OCI-LY3 (cell line): ENCODE measurements around the gene FADS1.
A peak's percentile ranks its signal among the peaks of the same experiment; 100 is the strongest.

Source experiments
- H2AFZ ChIP-seq: fragments of 200-600, 300-600 bp; shearing (Covaris generic); 2 replicates; pipeline ENCODE4 v1.6.0; 2014; ENCODE audit warnings: antibody characterized with exemption, low read depth, low read length
- H3K27ac ChIP-seq: fragments of 200-600, 300-600 bp; sonication (generic); 2 replicates; pipeline ENCODE4 v1.5.1; 2014; ENCODE audit warnings: mild to moderate bottlenecking, low read length, moderate library complexity, mixed read lengths
- H3K27me3 ChIP-seq: fragments of 200-600, 300-600 bp; sonication (generic); 2 replicates; pipeline ENCODE4 v1.6.1; 2014; ENCODE audit warnings: low read depth, low read length, mixed read lengths
- H3K36me3 ChIP-seq: fragments of 200-600, 300-600 bp; sonication (generic); replicated peaks from 2 replicates; pipeline ENCODE3; 2014; ENCODE audit warnings: low read depth, low read length, mixed read lengths
- H3K4me1 ChIP-seq: fragments of 300-600, 200-600 bp; sonication (generic); 2 replicates; pipeline ENCODE4 v1.6.1; 2014; ENCODE audit warnings: low read length, mixed read lengths
- H3K4me2 ChIP-seq: fragments of 200-600, 300-600 bp; sonication (generic); 2 replicates; pipeline ENCODE4 v1.6.1; 2014; ENCODE audit warnings: low read length, mixed read lengths
- H3K4me3 ChIP-seq: fragments of 300-600, 200-600 bp; sonication (generic); 2 replicates; pipeline ENCODE4 v1.5.1; 2014; ENCODE audit warnings: antibody characterized with exemption, mild to moderate bottlenecking, low read length, moderate library complexity
- H3K79me2 ChIP-seq: fragments of 300-600, 200-600 bp; shearing (Covaris generic); 2 replicates; pipeline ENCODE4 v1.6.1; 2014; ENCODE audit warnings: mild to moderate bottlenecking, low read length, mixed read lengths
- H3K9ac ChIP-seq: fragments of 300-600, 200-600 bp; shearing (Covaris generic); 2 replicates; pipeline ENCODE4 v1.6.0; 2014; ENCODE audit warnings: mild to moderate bottlenecking, low read length, moderate library complexity
- H3K9me3 ChIP-seq: fragments of 200-600, 300-600 bp; shearing (Covaris generic); 2 replicates; pipeline ENCODE4 v1.6.1; 2014; ENCODE audit warnings: low read length, mixed read lengths; ENCODE audit not compliant: insufficient read depth
- H4K20me1 ChIP-seq: fragments of 200-600, 300-600 bp; sonication (generic); 2 replicates; pipeline ENCODE4 v1.6.1; 2016; ENCODE audit warnings: low read length, mixed read lengths; ENCODE audit not compliant: insufficient read depth
- CTCF ChIP-seq: fragments of 200-600, 300-600 bp; sonication (generic); IDR thresholded peaks from 2 replicates; pipeline ENCODE4 v1.5.1; 2014; ENCODE audit warnings: antibody characterized with exemption, low read length, low read depth
- EZH2phosphoT487 ChIP-seq: fragments of 200-600 bp; shearing (Covaris generic); IDR thresholded peaks from 2 replicates; pipeline ENCODE4 v1.6.1; 2018; ENCODE audit warnings: antibody characterized with exemption, mixed run types, low read depth

The FADS1 gene

GRCh38 chr11:61800331-61801281 is 16.2 kb downstream of the FADS1 start:
- Histone ChIP-seq H3K4me2 (no peak overlapping the region), H3K4me1 (peaks cover 21% of the 10 kb centered on the region), H3K27me3 (no peaks in the 10 kb centered on the region), H3K36me3 (peaks cover 81% of the 10 kb centered on the region), H3K27ac (no peak overlapping the region), H3K9ac (no peak overlapping the region), H2AFZ (no peak overlapping the region), H3K4me3 (no peak overlapping the region), H3K9me3 (no peaks in the 10 kb centered on the region), H4K20me1 (peaks cover 18% of the 10 kb centered on the region; the same call in 1 of the 2 replicates), H3K79me2 (peaks cover 73% of the 10 kb centered on the region)
- TF ChIP-seq CTCF (no peak), EZH2phosphoT487 (no peak)

- no peak overlapping the region; the same call in 1 of the 2 replicates for H3K4me3 ChIP-seq
- TF ChIP-seq EZH2phosphoT487 (no peak), CTCF (no peak)
- peak overlapping the region; percentile 43 for H3K27ac ChIP-seq
- no peaks in the 10 kb centered on the region for H3K27me3 ChIP-seq
- H3K9ac ChIP-seq = no peak overlapping the region
- H3K36me3 ChIP-seq = peaks cover 79% of the 10 kb centered on the region
- no peak overlapping the region for H2AFZ ChIP-seq
- H4K20me1 ChIP-seq = peaks cover 18% of the 10 kb centered on the region; the same call in 1 of the 2 replicates
- H3K4me1 ChIP-seq = peaks cover 25% of the 10 kb centered on the region
- peaks cover 81% of the 10 kb centered on the region for H3K79me2 ChIP-seq
- H3K9me3 ChIP-seq = no peaks in the 10 kb centered on the region
- H3K4me2 ChIP-seq = peak overlapping the region; percentile 5; the same call in 1 of the 2 replicates
Observed at GRCh38 chr11:61799665-61800284, 17.0 kb downstream of the FADS1 start.

DNA sequence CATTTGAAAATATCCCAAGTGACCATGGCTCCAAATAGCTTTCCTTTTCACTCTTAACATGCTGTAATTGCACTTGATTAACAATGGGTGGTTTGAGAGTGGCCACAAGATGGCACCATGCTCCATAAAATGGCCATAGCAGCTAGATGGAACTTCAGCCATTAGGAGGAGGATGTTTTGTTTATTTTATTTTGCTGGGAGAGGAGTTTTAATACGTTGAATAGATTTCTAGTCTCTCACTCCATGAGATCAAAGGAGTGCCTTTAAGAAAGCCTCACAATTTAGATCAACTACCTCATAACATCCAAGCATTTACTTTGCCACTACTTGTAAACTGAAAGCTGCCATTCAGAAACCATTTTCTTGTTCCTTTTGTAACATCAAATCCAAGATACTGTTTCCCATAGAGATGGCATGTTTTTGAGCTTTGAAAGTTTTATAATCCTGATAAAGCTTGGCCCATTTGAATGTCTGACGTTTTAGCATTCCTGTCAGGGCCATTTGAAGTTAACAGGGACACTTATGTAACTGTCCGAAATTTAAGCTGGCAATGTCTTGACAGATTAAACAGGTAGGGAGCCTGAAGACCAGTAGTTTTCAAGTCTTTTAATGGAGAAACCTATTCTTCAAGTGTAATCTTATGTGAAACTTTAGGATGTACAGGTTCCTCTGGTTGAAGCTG is 19.4 kb downstream of the FADS1 start:
- Histone ChIP-seq H3K36me3 (peaks cover 62% of the 10 kb centered on the region), H3K4me1 (peaks cover 35% of the 10 kb centered on the region), H3K4me3 (no peak overlapping the region), H3K79me2 (peaks cover 96% of the 10 kb centered on the region), H2AFZ (no peak overlapping the region), H3K27ac (no peak overlapping the region), H3K27me3 (no peaks in the 10 kb centered on the region), H4K20me1 (peaks cover 14% of the 10 kb centered on the region; the same call in 1 of the 2 replicates), H3K4me2 (no peak overlapping the region), H3K9ac (no peak overlapping the region), H3K9me3 (no peaks in the 10 kb centered on the region)
- TF ChIP-seq EZH2phosphoT487 = no peak
- TF ChIP-seq CTCF = peak; percentile 97
